ENCODE data around the gene PPP1R14D. TPM values are rescaled to one million over a fixed set of nuclear protein-coding genes. Genes with fewer than 3 reads are reported as not detected.

The PPP1R14D gene
- total and polyA plus RNA-seq, 9 donors, result 0.95 TPM; not detected in 8

GRCh38 chr15:40853241-40853890 lies 24.9 kb upstream of the PPP1R14D start:
- no peak overlapping the region for H3K27ac ChIP-seq
- H3K4me1 ChIP-seq (ENCODE audit: insufficient read depth), result no peaks in the 10 kb centered on the region
- no peaks in the 10 kb centered on the region for H3K36me3 ChIP-seq
- TF ChIP-seq, protein P1, sequence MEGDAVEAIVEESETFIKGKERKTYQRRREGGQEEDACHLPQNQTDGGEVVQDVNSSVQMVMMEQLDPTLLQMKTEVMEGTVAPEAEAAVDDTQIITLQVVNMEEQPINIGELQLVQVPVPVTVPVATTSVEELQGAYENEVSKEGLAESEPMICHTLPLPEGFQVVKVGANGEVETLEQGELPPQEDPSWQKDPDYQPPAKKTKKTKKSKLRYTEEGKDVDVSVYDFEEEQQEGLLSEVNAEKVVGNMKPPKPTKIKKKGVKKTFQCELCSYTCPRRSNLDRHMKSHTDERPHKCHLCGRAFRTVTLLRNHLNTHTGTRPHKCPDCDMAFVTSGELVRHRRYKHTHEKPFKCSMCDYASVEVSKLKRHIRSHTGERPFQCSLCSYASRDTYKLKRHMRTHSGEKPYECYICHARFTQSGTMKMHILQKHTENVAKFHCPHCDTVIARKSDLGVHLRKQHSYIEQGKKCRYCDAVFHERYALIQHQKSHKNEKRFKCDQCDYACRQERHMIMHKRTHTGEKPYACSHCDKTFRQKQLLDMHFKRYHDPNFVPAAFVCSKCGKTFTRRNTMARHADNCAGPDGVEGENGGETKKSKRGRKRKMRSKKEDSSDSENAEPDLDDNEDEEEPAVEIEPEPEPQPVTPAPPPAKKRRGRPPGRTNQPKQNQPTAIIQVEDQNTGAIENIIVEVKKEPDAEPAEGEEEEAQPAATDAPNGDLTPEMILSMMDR (IDR thresholded peaks at IDR 0.05), result no peak
- TF ChIP-seq EP300 (IDR thresholded peaks at IDR 0.05), result no peak
- no peak for TF ChIP-seq POLR2A (IDR thresholded peaks at IDR 0.05)
- H3K27me3 ChIP-seq, result no peaks in the 10 kb centered on the region
- no peaks in the 10 kb centered on the region for H3K9me3 ChIP-seq
- WGBS, 3 donors, result 88 to 93% (median 90%) methylated on average over 16 of the region's 16 CpGs
- intact Hi-C loops (cut with DNase I), result loop anchor here in 1 of 4 donors (10.0 kb wide), 1 partner anchor 331 kb away; no protein-coding TSS in a partner anchor
- DNase-seq, result no peak
- H3K4me3 ChIP-seq, result no peak overlapping the region

GRCh38 chr15:40852529-40852928 lies 24.0 kb upstream of the PPP1R14D start:
- no peaks in the 10 kb centered on the region for H3K4me1 ChIP-seq (ENCODE audit: insufficient read depth)
- H3K27ac ChIP-seq, result no peak overlapping the region
- 91 to 95% (median 91%) methylated on average over 5 of the region's 5 CpGs for WGBS, 3 donors
- intact Hi-C loops (cut with DNase I), result loop anchor here in 1 of 4 donors (10.0 kb wide), 1 partner anchor 332 kb away; no protein-coding TSS in a partner anchor
- H3K36me3 ChIP-seq, result no peaks in the 10 kb centered on the region
- H3K27me3 ChIP-seq, result no peaks in the 10 kb centered on the region
- TF ChIP-seq EP300 (IDR thresholded peaks at IDR 0.05) (no peak), POLR2A (IDR thresholded peaks at IDR 0.05) (no peak)
- TF ChIP-seq, protein P1 (IDR thresholded peaks at IDR 0.05), result no peak
- H3K9me3 ChIP-seq, result no peaks in the 10 kb centered on the region
- no peak overlapping the region for H3K4me3 ChIP-seq
- no peak for DNase-seq

- DNase-seq, result no peak
- Histone ChIP-seq H3K4me3 (no peak overlapping the region), H3K36me3 (no peaks in the 10 kb centered on the region), H3K27me3 (no peaks in the 10 kb centered on the region), H3K27ac (no peak overlapping the region), H3K4me1 (ENCODE audit: insufficient read depth) (no peaks in the 10 kb centered on the region), H3K9me3 (no peaks in the 10 kb centered on the region)
- TF ChIP-seq POLR2A (IDR thresholded peaks at IDR 0.05) (no peak), EP300 (IDR thresholded peaks at IDR 0.05) (no peak)
- TF ChIP-seq, protein P1 (IDR thresholded peaks at IDR 0.05), result no peak
- WGBS, 3 donors, result 82 to 87% (median 86%) methylated on average over 8 of the region's 8 CpGs
- intact Hi-C loops (cut with DNase I), result loop anchor here in 1 of 4 donors (10.0 kb wide), 1 partner anchor 334 kb away; no protein-coding TSS in a partner anchor
Measured at GRCh38 chr15:40850576-40851112, 22.1 kb upstream of the PPP1R14D start.

DNA sequence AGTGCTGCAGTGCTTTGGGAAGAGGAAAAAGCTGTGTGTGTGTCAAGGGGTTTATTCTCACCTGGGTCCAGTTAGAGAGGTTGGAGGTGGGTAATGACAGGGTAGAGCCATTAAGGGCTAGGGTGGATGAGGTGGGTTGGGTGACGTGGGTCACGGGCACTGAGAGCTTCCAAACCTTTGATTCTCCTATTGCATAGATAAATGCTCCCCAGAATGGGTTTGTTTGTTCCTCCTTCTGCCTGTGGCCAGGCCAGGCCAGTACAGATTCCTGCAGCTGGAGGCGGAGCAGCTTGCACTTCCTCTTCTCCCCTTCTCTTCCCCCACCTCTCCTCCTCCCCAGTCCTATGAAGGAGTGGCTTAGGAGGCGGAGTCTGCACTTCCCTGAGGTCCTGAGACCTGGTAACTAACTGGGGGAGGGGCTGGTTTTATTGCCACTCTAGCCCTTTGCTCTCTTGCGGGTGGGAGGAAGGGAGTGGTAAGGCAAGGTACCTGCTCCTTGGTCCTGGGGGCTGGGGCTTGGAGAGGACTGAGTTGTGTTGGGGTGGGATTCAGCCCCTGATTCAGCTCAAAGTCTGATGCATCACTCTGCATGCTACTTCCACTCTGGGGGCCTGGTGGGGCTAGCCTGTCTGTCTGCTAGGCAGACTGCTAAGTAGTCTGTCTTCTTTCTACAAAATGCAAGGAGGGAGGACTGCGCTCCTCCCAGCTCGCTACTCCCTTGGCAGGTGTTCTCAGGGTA lies 18.9 kb upstream of the PPP1R14D start:
- intact Hi-C loops (cut with DNase I), result no loop called here
- 77 to 84% (median 81%) methylated on average over 7 of the region's 7 CpGs for WGBS, 3 donors
- no peak for TF ChIP-seq EP300 (IDR thresholded peaks at IDR 0.05)
- no peak for TF ChIP-seq POLR2A (IDR thresholded peaks at IDR 0.05)
- TF ChIP-seq, protein P1 (IDR thresholded peaks at IDR 0.05), result no peak
- no peaks in the 10 kb centered on the region for H3K36me3 ChIP-seq
- no peaks in the 10 kb centered on the region for H3K4me1 ChIP-seq (ENCODE audit: insufficient read depth)
- H3K27me3 ChIP-seq, result peaks cover 2% of the 10 kb centered on the region
- H3K4me3 ChIP-seq, result no peak overlapping the region
- DNase-seq, result no peak
- H3K9me3 ChIP-seq, result no peaks in the 10 kb centered on the region
- H3K27ac ChIP-seq, result no peak overlapping the region

Measured in ovary (tissue), 9 donors.